ENCODE data around the gene FADS3. TPM values are rescaled to one million over a fixed set of nuclear protein-coding genes. Genes with fewer than 3 reads are reported as not detected.

The FADS3 gene
- total RNA-seq, 1 donor from 2014 or later: 255 TPM

DNA sequence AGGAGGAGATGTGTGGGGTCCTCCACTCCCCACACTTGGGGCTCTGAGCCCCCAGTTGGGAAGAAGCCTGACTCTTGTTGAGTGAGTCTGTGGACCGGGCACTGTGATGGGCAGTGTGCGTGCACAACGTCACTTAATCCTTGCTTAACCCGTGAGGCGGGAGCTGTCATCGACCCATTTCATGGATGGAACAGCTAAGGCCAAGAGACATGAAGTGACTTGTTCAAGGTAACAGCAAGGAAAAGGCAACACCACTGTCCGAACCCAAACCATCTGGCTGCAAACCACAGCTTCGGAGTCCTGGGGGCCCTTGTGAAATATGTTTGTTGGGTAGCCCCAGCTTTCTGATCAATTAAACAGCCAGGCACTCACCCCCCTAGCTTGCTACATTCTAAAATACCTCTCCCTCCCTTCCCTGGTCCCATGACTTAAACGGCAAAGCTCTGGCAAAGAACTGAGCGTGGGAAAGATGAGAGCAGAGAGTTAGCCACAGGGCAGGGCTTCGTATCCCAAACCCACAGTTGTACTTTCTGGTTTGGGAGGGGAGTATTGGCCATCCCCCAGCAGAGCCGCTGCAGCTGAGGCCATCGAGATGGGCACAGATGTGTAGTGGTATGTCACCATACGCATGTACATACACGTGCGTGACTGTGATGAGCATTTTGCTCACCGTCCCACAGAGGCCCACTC, 37.0 kb downstream of the FADS3 start:
- no peaks in the 10 kb centered on the region for H3K4me1 Mint-ChIP-seq (ENCODE audit: low read depth)
- no peak overlapping the region for H3K27ac Mint-ChIP-seq (ENCODE audit: unreplicated experiment)
- peaks cover 28% of the 10 kb centered on the region for H3K36me3 Mint-ChIP-seq (ENCODE audit: low read depth)
- TF ChIP-seq, protein P1, sequence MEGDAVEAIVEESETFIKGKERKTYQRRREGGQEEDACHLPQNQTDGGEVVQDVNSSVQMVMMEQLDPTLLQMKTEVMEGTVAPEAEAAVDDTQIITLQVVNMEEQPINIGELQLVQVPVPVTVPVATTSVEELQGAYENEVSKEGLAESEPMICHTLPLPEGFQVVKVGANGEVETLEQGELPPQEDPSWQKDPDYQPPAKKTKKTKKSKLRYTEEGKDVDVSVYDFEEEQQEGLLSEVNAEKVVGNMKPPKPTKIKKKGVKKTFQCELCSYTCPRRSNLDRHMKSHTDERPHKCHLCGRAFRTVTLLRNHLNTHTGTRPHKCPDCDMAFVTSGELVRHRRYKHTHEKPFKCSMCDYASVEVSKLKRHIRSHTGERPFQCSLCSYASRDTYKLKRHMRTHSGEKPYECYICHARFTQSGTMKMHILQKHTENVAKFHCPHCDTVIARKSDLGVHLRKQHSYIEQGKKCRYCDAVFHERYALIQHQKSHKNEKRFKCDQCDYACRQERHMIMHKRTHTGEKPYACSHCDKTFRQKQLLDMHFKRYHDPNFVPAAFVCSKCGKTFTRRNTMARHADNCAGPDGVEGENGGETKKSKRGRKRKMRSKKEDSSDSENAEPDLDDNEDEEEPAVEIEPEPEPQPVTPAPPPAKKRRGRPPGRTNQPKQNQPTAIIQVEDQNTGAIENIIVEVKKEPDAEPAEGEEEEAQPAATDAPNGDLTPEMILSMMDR (IDR thresholded peaks at IDR 0.05): no peak
- no peak for DNase-seq (ENCODE audit: low spot score)
- H3K27me3 Mint-ChIP-seq (ENCODE audit: low read depth): no peaks in the 10 kb centered on the region
- no peak overlapping the region for H3K4me3 Mint-ChIP-seq (ENCODE audit: unreplicated experiment)
- no peaks in the 10 kb centered on the region for H3K9me3 Mint-ChIP-seq (ENCODE audit: low read depth)

DNA sequence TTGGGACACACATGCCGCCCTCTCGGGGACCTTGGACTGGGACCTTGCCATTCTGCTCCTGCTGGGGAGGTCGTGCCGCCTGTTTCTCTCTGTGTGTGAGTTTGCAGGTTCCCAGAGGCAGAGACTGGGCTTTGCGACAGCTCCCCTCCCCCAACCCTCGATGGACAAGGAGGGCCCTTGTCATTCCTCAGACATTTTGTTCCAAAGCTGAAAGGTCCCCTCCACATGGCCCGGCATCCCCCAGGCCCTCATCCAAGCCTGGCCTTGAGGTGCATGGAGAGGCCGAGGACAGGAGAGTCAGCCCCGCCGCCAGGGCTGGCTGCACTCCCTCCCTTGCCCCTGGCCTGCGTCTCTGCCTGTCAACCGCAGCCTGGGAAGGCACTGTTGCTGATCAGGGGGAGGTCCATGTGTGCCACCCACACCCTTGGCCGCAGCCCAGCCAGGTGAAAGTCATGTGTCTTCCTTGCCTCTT, 37.6 kb downstream of the FADS3 start:
- no peaks in the 10 kb centered on the region for H3K27me3 Mint-ChIP-seq (ENCODE audit: low read depth)
- H3K4me3 Mint-ChIP-seq (ENCODE audit: unreplicated experiment): no peak overlapping the region
- no peaks in the 10 kb centered on the region for H3K9me3 Mint-ChIP-seq (ENCODE audit: low read depth)
- peaks cover 23% of the 10 kb centered on the region for H3K36me3 Mint-ChIP-seq (ENCODE audit: low read depth)
- no peak for DNase-seq (ENCODE audit: low spot score)
- no peak overlapping the region for H3K27ac Mint-ChIP-seq (ENCODE audit: unreplicated experiment)
- TF ChIP-seq, protein P1 (IDR thresholded peaks at IDR 0.05): no peak
- H3K4me1 Mint-ChIP-seq (ENCODE audit: low read depth): no peaks in the 10 kb centered on the region

DNA sequence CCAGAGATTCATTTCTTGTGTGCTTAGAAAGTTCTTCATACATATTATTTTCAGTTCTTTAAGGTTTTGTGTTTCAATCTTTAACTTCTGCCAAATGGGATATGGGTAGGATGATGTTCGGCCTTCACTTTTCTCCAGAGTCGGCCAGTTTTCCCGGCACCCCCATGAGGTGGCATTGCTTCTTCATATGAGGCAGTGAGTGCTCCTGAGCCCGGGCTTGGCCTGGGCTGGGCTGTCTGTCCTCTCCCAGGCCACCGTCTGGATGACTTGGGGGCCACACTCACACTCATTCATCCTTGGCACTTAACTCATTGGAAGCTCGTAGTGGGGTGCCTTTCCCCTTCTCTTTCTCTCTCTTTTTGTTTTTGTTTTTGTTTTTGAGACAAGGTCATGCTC, 39.4 kb downstream of the FADS3 start:
- Mint-ChIP-seq H3K4me3 (ENCODE audit: unreplicated experiment) (no peak overlapping the region), H3K4me1 (ENCODE audit: low read depth) (no peaks in the 10 kb centered on the region), H3K27me3 (ENCODE audit: low read depth) (no peaks in the 10 kb centered on the region), H3K27ac (ENCODE audit: unreplicated experiment) (no peak overlapping the region), H3K9me3 (ENCODE audit: low read depth) (no peaks in the 10 kb centered on the region), H3K36me3 (ENCODE audit: low read depth) (peaks cover 33% of the 10 kb centered on the region)
- DNase-seq (ENCODE audit: low spot score): no peak
- TF ChIP-seq, protein P1 (IDR thresholded peaks at IDR 0.05): no peak

- peaks cover 34% of the 10 kb centered on the region for H3K36me3 Mint-ChIP-seq (ENCODE audit: low read depth)
- peak; percentile 77 for DNase-seq (ENCODE audit: low spot score)
- H3K27me3 Mint-ChIP-seq (ENCODE audit: low read depth): no peaks in the 10 kb centered on the region
- no peaks in the 10 kb centered on the region for H3K9me3 Mint-ChIP-seq (ENCODE audit: low read depth)
- no peak overlapping the region for H3K4me3 Mint-ChIP-seq (ENCODE audit: unreplicated experiment)
- H3K4me1 Mint-ChIP-seq (ENCODE audit: low read depth): no peaks in the 10 kb centered on the region
- TF ChIP-seq, protein P1 (IDR thresholded peaks at IDR 0.05): no peak
- H3K27ac Mint-ChIP-seq (ENCODE audit: unreplicated experiment): no peak overlapping the region
These were observed 40.0 kb downstream of the FADS3 start for GRCh38 chr11:61851113-61851899.

DNA sequence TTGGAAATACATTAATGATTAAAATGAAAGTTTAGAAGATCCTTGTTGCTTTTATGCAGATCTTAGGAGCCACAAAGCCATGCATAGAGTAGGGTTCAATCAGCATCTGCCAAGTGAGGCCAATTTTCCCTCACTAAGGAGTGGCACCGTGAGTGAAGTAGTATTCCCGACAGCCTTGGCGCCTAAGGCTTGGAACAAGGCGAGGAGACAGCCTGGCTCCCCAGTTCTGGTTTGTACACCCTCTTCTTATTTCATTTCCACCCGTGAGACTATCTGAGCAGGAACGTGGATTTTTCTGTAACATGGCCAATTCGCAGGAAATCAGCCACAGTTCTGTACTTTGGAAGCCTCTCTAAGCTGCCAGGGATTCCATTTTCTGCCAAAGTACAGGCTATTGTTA, 40.7 kb downstream of the FADS3 start:
- peaks cover 2% of the 10 kb centered on the region for H3K4me1 Mint-ChIP-seq (ENCODE audit: low read depth)
- H3K27me3 Mint-ChIP-seq (ENCODE audit: low read depth): no peaks in the 10 kb centered on the region
- no peak for DNase-seq (ENCODE audit: low spot score)
- H3K36me3 Mint-ChIP-seq (ENCODE audit: low read depth): peaks cover 38% of the 10 kb centered on the region
- H3K4me3 Mint-ChIP-seq (ENCODE audit: unreplicated experiment): no peak overlapping the region
- no peaks in the 10 kb centered on the region for H3K9me3 Mint-ChIP-seq (ENCODE audit: low read depth)
- TF ChIP-seq, protein P1 (IDR thresholded peaks at IDR 0.05): no peak
- H3K27ac Mint-ChIP-seq (ENCODE audit: unreplicated experiment): no peak overlapping the region

Measured in chondrocyte (in vitro differentiated cells).